Mesodermal cell (in vitro differentiated cells): ENCODE measurements around the gene EXOC3L1.
A peak's percentile ranks its signal among the peaks of the same experiment; 100 is the strongest.

ENCODE experiments used
- H3K27ac ChIP-seq: 2 replicates; pipeline ENCODE4 v1.7.0; 2013; ENCODE audit warnings: mild to moderate bottlenecking, low read depth, low read length, moderate library complexity; ENCODE audit not compliant: severe bottlenecking
- H3K36me3 ChIP-seq: 2 replicates; pipeline ENCODE4 v1.7.1; 2013; ENCODE audit warnings: mild to moderate bottlenecking, low read length, moderate library complexity; ENCODE audit not compliant: control insufficient read depth, insufficient read depth
- H3K4me1 ChIP-seq: one replicate; pipeline ENCODE4 v1.7.1; 2013; ENCODE audit warnings: mild to moderate bottlenecking, low read length; ENCODE audit not compliant: insufficient read depth, control insufficient read depth, poor library complexity, severe bottlenecking
- H3K4me3 ChIP-seq: 2 replicates; pipeline ENCODE4 v1.7.0; 2013; ENCODE audit warnings: low read length, control low read depth, mild to moderate bottlenecking; ENCODE audit not compliant: insufficient read depth, poor library complexity, severe bottlenecking; ENCODE audit errors: extremely low read depth
- H3K9me3 ChIP-seq: 2 replicates; pipeline ENCODE4 v1.7.1; 2013; ENCODE audit warnings: mild to moderate bottlenecking, low read length, moderate library complexity; ENCODE audit not compliant: control insufficient read depth
- WGBS, 2 experiments: methylation state at CpG; one replicate each; pipeline ENCODE4 v1.1.5; 2013; ENCODE audit warnings: missing lambda C conversion rate in 2 of 2; ENCODE audit not compliant: insufficient coverage in 2 of 2; 5-methylcytosine and 5-hydroxymethylcytosine counted together

The EXOC3L1 gene

DNA sequence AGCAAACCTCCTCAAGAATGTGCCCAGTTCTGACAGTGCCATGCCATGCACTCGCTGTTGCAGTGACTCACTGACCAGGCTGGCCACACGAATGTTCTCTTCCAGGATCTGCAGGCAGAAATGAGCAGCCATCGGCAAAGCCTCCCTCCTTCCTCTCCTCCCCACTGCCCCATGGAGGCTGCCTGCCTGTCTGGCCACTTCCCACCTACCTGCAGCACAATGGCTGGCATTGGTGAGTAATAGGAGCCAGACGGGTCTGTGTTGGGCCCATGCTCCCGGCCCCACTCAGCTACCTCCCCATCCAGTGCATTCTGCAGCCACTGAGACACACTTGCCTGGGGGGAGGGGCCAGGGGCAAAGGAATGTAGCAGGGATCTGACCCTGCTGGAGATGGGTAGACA is 3.4 kb downstream of the EXOC3L1 start:
- no peak overlapping the region for H3K4me3 ChIP-seq
- WGBS, 2 experiments, result 32 to 57% methylated on average over 2 of the region's 5 CpGs
- no peaks in the 10 kb centered on the region for H3K9me3 ChIP-seq
- no peaks in the 10 kb centered on the region for H3K36me3 ChIP-seq
- no peak overlapping the region for H3K27ac ChIP-seq
- peaks cover 36% of the 10 kb centered on the region for H3K4me1 ChIP-seq

DNA sequence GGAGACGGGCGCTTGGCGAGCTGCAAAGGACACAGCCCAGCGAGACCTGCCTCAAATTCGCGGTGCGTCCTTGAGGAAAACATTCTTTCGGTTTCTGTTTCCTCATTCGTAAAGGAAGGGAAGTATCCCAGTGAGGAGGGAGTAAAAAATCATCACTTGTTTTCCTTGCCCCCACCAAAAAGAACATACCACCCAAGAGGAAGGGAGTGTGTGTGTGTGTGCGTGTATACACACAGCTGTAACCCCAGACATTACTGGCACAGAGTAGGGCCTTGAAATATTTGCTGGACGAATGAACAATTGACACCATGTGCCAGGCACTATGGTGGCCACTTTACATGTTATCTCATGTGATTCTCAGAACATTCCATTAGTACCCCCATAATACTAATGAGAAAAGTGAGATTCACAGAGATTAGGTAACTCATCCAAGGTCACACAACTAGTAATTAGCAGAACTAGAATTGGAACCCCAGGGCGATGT is 4.2 kb downstream of the EXOC3L1 start:
- no peak overlapping the region for H3K27ac ChIP-seq
- peaks cover 4% of the 10 kb centered on the region for H3K36me3 ChIP-seq
- peaks cover 30% of the 10 kb centered on the region for H3K4me1 ChIP-seq
- no peaks in the 10 kb centered on the region for H3K9me3 ChIP-seq
- no peak overlapping the region for H3K4me3 ChIP-seq
- 19 to 20% methylated on average over 9 to 10 of the region's 12 CpGs for WGBS, 2 experiments

DNA sequence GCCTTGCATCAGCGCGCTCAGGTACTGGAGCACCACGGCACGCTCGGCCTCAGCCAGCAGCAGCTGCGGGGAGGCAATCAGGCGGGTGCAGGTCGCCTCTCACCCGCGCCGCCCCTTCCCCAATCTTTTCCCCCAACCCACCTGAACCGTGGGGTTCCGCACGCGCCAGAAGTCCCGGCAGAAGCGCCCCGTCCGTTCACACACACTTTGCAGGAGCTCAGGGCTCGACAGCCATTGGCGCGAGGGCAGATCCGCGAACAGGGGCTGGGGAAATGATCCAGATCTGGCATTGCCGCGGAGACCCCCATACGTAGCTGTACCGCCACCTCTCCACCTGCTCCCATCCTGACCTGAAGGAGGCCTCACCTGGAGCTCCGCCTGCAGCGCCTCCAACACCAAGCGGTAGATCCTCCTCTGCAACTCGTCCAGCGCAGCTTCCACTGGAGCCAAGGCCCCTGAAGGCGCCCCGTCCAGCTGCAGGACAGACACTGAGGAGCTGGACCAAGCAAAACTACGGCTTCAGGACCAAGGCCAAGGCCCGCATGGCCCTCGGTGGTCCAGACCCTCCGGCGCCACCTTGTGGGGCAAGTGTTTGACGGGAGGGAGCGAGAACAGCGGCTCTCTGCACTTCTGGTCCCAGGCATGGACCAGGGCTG is 4.8 kb downstream of the EXOC3L1 start:
- Histone ChIP-seq H3K9me3 (no peaks in the 10 kb centered on the region), H3K4me1 (peaks cover 25% of the 10 kb centered on the region), H3K36me3 (peaks cover 10% of the 10 kb centered on the region), H3K4me3 (peak overlapping the region; percentile 61), H3K27ac (no peak overlapping the region)
- 22 to 24% methylated on average over 43 of the region's 43 CpGs for WGBS, 2 experiments

DNA sequence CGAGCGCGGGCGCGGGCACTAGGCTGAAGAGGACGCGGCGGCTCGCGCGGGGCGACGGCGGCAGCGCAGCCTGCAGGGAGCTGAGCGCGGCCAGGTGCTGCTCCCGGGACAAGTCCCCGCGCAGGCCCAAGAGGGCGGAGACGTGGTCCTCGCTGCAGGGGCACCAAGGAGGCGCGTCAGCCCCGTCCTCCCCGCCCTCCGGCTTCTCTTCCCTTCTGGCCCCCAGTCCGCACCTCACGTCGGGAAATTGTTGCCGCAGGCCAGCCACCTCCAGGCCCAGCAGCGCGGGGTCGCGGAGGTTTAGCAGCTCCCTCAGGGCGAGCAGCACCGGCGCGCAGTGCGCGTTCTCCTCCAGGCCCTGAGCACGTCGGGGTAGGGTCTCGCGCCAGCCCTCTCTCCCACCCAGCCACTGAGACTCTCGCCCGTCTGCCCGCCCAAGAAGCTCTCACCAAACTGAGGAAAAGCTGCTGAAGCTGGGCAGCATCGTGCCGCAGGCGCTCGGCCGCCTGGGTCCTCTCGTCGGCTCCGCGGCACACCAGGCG is 5.4 kb downstream of the EXOC3L1 start:
- Histone ChIP-seq H3K4me3 (peak overlapping the region; percentile 61), H3K9me3 (no peaks in the 10 kb centered on the region), H3K36me3 (peaks cover 16% of the 10 kb centered on the region), H3K27ac (no peak overlapping the region), H3K4me1 (peaks cover 25% of the 10 kb centered on the region)
- WGBS, 2 experiments, result 14 to 15% methylated on average over 51 to 59 of the region's 59 CpGs

DNA sequence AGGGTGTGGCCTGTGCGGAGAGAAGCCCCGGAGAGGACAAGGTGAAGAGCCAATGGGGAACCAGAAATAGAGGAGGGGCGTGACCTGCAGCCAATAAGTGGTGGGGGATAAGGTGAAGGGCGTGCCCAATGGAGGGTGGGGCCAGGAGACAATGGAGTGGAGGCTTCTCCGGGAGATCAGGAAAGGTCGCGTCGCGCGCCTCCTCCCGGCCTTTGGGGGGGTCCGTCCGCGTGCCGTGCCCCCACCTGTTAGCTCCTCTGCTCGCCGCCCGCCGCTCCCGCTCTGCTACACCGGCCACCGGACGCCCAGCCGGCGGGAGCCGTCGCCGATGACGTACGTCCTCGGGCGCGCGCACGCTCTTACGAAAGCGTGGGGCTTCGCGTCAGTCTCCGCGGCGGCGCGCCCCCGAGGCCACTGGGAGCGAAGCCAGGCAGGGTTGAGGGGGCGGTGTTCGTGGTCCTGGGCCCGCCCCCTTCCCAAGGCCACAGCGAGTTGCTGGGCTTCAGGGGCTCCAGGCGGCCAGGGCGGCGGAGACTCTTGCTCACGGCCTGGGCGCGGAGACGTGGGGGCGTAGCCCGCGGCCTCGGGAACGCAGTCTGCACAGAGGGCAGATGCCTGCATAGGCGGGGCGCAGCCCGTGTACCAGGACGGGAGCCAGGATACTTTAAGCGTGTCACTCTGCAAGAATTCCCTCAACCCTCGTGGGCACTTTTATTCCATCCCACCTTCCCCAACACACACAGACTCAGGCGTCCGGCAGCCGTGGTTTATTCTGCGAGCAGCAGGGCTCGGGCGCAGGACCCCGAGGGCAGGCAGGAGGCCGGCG is 6.1 kb downstream of the EXOC3L1 start, which contains the start of gene MATCAP1:
MATCAP1 (minus strand) TSS at position 337 of the 826 bp plus-strand sequence. CDS start 3,353 bp downstream, outside the sequence.
- Histone ChIP-seq H3K36me3 (peaks cover 19% of the 10 kb centered on the region), H3K4me3 (peak within 1 kb of the TSS; percentile 61), H3K9me3 (no peaks in the 10 kb centered on the region), H3K27ac (peak within 1 kb of the TSS; percentile 98), H3K4me1 (peaks cover 25% of the 10 kb centered on the region)
- WGBS, 2 experiments, result 0 to 1% methylated on average over 52 to 71 of the region's 77 CpGs

DNA sequence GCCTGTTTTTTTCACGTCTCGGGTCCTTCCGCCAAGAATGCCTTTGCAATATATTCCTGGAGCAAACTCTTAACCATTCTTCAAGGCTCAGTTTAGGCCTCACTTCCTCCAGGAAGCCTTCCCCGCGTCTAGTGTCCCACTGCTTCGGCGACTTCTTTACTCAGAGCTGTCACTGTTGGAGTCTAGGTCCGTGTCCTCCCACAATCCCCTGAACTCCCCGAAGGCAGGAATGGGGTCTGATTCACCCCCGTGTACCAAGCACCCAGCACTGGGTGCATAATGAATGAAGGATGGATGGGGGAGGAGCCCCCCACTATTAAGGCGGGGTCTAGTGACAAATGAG is 6.7 kb downstream of the EXOC3L1 start:
- Histone ChIP-seq H3K4me3 (peak overlapping the region; percentile 61), H3K36me3 (peaks cover 19% of the 10 kb centered on the region), H3K9me3 (no peaks in the 10 kb centered on the region), H3K4me1 (peaks cover 25% of the 10 kb centered on the region), H3K27ac (peak overlapping the region; percentile 98)
- WGBS, 2 experiments, result 11 to 18% methylated on average over 8 to 9 of the region's 11 CpGs

DNA sequence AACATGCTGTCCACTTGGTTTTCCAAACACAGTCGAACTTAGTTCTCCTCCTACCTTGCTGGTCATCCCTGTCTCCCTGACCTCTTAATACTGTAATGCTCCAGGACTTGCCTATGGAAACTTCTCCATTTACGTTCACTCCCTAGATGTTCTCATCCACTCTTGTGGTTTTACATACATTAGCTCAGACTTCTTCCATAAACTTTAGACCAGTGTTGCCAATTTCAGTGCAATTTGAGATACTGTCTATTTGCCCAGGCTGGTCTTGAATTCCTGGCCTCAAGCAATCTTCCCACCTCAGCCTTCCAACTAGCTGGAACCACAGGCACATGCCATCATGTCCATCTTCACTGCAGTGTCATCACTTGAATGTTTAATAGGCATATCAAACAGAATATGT is 7.6 kb downstream of the EXOC3L1 start:
- WGBS, 2 experiments, result 86 to 93% methylated on average over 2 of the region's 2 CpGs
- peaks cover 19% of the 10 kb centered on the region for H3K36me3 ChIP-seq
- no peak overlapping the region for H3K27ac ChIP-seq
- H3K9me3 ChIP-seq, result no peaks in the 10 kb centered on the region
- peak overlapping the region; percentile 61 for H3K4me3 ChIP-seq
- H3K4me1 ChIP-seq, result peaks cover 21% of the 10 kb centered on the region

DNA sequence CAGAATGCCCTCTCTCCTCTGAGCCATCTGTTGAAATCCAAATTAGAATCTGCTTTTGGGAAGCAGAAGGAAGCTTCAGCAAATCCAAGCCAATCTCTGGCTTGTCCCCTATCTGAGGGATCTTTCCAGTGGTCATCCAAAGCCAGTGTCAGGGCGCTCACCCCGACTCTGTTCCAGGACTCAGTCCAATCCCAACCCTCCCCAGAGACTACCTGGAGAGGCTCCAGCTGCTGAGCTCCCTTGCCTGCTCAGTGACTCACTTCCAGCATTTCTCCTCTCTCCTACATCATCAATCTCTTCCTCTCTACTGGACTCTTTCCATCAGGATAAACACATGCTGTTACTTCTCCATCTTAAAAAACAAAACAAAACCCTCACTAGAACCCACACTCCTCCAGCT is 8.6 kb downstream of the EXOC3L1 start:
- no peak overlapping the region for H3K4me3 ChIP-seq
- H3K4me1 ChIP-seq, result peaks cover 12% of the 10 kb centered on the region
- H3K9me3 ChIP-seq, result no peaks in the 10 kb centered on the region
- H3K36me3 ChIP-seq, result peaks cover 20% of the 10 kb centered on the region
- no peak overlapping the region for H3K27ac ChIP-seq
- 89 to 94% methylated on average over 2 of the region's 2 CpGs for whole genome bisulfite sequencing, 2 experiments

DNA sequence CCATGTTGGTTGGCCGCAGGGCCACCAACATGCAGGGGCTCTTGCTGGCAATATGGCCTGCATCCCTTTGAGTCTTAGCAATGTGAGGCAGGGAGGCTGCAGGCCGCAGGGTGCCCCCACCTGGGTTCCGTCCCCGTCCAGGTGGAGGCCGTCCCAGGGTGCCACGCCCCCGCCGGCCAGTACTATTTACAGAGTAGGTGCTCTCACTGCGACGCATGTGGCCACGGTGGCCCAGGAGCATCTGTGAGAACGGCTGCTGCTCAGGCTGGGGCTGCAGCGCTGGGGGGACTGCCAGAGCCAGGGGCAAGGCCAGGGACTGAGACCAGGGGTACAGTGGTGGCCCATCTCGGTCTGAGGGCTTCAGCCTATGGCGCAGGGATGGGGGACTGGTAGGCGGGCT is 9.8 kb downstream of the EXOC3L1 start:
- H3K36me3 ChIP-seq, result peaks cover 28% of the 10 kb centered on the region
- 93 to 97% methylated on average over 15 of the region's 16 CpGs for WGBS, 2 experiments
- H3K9me3 ChIP-seq, result no peaks in the 10 kb centered on the region
- H3K4me1 ChIP-seq, result peaks cover 3% of the 10 kb centered on the region
- no peak overlapping the region for H3K4me3 ChIP-seq
- H3K27ac ChIP-seq, result no peak overlapping the region

DNA sequence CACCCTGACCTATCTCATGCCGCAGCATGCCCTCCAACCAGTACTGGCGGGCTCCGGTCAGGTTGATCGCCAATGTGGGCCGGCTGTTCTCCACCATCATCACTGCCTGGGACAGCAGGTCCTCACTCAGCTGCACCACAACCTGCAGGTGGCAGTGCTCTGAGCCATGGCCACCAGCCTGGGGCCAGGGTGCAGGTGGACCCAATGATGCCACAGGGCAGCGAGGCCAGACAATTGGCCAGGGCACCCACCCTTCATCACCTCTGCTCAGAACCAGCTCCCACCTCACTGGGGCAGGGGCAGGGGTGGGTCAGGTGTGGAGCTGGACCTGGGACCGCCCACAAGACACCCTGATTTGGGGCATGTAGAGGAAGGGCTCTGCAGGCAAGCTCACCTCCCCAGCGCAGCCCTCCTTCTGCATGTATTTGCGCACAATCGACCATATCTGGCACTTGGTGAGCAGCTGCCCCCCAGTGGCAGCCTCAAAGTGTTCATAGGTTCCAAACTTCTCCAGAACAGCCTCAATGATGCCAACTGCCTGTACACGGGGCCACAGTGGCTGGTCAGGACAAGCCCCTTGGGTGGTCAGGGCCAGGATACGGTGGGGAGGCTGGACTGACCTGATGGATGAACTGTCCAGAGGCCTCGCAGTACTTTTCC is 10.4 kb downstream of the EXOC3L1 start:
- Histone ChIP-seq H3K27ac (no peak overlapping the region), H3K4me1 (peaks cover 4% of the 10 kb centered on the region), H3K36me3 (peaks cover 31% of the 10 kb centered on the region), H3K9me3 (no peaks in the 10 kb centered on the region), H3K4me3 (no peak overlapping the region)
- WGBS, 2 experiments, result 95 to 97% methylated on average over 10 to 11 of the region's 13 CpGs
